DMS114 treated with DMSO at 0.1 percent for 48 hours (cell line): ENCODE results near the gene EIPR1.

ENCODE experiments used
- DNase-seq: peaks from one replicate; lab custom pipeline; 2025; ENCODE audit not compliant: unreplicated experiment; lab: John Stamatoyannopoulos, UW

Gene EIPR1

GRCh38 chr2:3377612-3378432 is at the start of gene EIPR1:
Gene EIPR1 (minus strand): TSS chr2:3377818. CDS start chr2:3377689, 129 bp downstream.
- DNase-seq = peak; percentile 94

DNA sequence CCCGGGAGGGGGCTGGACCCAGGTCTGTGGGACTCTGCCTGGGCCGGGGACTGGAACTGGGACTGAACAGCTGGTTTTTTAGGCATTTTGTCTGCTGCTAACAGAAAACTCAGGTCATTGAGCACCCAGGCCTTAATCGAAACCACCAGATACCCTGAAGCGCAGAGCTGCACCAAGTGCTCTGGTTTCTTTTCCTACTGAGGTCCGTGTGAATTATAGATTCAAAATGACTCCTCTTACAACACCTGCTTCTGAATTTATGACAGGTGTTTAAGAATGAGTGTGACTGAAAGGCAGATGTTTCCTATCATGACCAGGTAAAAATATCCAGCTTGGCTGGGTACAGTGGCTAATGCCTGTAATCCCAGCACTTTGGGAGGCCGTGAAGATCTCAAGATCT is 49.7 kb upstream of the EIPR1 start:
- DNase-seq = no peak

DNA sequence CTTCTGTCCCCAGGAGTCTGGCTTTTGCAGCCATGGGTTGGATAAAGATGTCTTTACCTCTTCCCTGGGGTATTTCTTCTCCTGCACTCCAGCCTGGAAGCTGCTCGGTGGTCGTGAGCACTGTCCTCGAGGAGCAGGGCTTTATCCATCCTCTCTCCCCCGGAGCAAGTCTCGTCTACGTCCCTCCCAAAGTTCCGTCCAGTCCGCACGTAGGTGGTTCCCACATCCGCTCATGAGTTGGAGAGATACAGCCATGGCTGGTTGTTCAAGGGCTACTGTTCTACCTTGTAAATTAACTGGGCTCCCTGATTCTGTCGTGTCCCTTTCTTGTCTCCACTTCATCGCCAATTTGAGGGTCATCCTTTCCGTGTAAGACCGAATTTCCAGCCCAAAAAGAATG is 49.0 kb upstream of the EIPR1 start:
- DNase-seq = no peak

- DNase-seq = no peak
These were observed 46.7 kb upstream of the EIPR1 start for GRCh38 chr2:3424171-3424795.

GRCh38 chr2:3423492-3424170 is 46.0 kb upstream of the EIPR1 start:
- peak; percentile 3 for DNase-seq

DNA sequence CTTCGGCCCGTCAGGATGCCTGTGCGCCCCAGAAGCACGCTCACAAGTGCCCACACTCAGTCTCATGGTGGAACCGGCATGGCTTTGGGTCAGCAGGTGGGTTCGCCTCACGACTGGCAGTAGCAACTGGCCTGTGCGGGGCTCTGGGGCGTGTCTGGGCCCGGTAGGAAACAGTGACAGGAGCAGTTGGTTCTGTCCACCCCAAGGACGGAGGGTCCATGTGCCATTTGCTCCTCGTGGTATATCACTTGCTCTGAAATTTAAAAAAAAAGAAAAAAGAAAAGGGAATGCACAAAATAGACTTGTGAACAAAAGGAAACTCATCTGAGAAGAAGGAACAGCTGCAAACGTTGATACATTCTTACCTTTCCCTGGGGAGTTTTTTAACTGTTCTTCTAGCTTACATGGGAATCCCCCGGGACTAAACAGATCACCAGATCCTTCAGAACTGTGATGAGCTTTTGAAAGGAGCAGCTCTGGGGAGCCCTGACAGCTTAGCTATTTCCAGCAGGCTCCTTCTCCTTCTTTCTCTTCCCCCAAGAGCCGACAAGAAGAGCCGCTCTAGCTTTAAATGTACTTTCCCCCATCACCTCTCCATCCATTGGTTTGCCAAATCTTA is 44.7 kb upstream of the EIPR1 start:
- no peak for DNase-seq

GRCh38 chr2:3421580-3421979 is 44.0 kb upstream of the EIPR1 start:
- no peak for DNase-seq

GRCh38 chr2:3420769-3421397 is 43.3 kb upstream of the EIPR1 start:
- DNase-seq = no peak

DNA sequence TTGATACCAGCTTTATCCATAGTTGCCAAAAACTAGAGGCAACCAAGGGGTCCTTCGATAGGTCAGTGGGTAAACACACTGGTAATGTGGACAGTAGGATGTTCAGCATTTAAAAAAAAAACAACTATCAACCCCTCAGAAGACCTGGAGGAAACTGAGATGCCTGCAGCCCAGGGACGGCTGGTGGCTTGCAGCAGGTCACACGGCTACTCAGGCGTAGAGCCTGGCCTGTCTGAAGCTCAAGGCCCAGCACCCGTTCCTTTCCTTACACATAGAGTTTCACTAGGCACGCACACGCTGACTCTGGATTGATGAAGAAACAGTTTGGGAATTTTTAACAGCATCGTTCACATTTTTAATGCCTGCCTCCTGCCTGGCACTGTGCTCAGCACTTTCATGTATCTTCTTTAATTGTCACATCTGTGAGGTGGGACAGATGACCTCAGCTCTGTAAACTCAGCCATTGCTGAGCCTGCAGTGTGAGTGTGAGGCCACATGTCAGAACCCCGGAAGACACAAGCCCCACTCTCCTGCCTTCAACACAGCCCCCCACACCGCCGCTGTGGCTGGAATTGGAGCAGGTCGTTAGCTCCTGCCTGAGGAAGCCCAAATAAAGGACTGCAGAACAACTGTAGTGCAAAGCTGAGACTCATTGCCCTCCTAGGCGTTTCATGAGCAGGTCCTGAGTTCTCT is 42.6 kb upstream of the EIPR1 start:
- no peak for DNase-seq

DNA sequence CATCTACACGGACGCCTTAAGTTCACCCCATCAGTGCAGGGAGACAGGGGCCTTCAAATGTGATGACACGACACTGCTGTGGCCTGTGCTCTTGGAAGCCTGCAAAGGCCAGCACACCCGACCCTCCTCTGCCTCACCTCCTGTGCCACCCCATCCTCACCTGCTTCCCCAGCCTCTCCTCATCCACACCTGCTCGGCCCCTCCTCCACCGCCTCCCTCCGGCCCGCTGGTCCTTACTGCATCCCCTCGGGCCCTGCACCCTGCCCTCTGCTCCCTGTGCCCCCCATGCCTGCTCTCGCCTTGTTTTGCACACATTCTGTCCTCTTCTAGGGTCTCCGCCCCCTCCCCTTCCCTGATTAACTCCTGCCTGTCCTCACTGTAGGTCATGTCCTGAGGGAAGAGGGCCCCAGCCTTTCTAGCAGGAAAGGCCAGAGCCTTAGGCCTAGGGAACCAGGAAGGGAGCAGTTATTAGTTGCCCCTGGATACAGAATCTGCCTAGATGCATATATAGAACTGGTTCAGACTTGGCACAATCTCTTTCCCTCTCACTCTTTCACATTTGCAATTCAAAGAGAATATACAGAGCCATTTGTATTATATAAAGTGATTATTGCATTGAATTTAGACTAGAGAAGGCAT is 41.3 kb upstream of the EIPR1 start:
- DNase-seq = no peak

DNA sequence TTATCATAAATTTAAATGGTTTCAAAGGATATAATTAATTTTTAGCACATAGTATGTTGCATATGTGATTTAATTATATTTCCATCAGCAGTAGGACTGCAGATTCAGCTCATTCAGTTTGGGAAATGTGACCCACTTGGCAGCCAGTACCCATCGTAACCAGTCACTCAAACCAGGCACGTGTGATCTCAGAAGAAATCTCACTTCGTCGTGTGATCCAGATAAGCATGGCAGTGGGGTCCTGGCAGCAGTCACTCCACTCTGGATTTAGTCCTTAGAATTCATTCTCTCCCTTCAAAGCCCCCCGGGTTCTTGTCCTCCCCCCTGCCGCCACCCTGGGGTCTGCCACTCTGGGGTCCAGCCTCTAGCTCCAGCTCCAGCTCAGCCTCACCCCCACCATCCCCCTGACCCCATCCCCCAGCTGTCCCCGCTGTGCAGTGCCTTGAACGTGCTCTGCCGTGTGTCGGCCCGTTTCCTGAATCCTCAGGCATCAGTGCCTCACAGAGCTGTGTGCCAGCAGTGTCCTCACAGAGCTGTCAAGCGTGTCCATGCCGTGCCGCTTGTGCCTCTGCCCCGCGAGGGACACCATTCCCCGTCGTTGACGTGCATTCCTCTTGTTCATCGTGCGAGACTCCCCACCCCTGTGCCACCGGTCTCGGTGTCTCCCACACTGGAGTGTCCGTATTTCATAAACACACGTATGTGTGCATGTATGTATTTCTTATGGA is 36.7 kb upstream of the EIPR1 start:
- no peak for DNase-seq

GRCh38 chr2:3413697-3414096 is 36.1 kb upstream of the EIPR1 start:
- no peak for DNase-seq

GRCh38 chr2:3411103-3411502 is 33.5 kb upstream of the EIPR1 start:
- no peak for DNase-seq

GRCh38 chr2:3409627-3410170 is 32.1 kb upstream of the EIPR1 start:
- DNase-seq = no peak

DNA sequence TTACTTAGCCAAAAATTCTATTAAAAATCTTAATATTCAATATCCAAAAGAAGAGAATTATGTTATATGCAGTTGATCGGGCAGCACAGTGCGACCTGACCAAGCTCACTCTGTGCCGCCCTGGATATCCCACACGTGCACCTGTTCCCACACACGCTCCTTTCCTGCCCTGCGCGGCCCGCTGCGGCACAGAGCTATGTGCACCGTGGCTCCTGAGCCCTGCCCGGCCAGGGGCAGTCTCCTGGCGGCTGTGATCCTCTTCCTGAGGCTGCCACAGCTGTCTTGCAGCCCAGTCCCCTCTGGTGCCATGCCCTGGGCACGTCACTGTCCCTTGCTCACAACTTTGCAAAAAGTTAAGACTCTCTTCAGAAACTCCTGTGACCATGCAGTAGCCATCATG is 31.2 kb upstream of the EIPR1 start:
- no peak for DNase-seq

- no peak for DNase-seq
These were observed 28.9 kb upstream of the EIPR1 start for GRCh38 chr2:3406501-3406900.

GRCh38 chr2:3405876-3406275 is 28.3 kb upstream of the EIPR1 start:
- DNase-seq = no peak

GRCh38 chr2:3405307-3405706 is 27.7 kb upstream of the EIPR1 start:
- no peak for DNase-seq

GRCh38 chr2:3404349-3404894 is 26.8 kb upstream of the EIPR1 start:
- no peak for DNase-seq
